Coronary artery (tissue), 2 donors: ENCODE results near the gene AP3D1.

Experiments used
- DNase-seq: peaks from one replicate; pipeline ENCODE4 v3.0.0-alpha.2; 2017; ENCODE audit warnings: low spot score
- H3K27ac ChIP-seq, 2 donors: fragments of 200-600 bp; sonication (generic); one replicate each; pipeline ENCODE4 v1.5.1; 2016 to 2019
- H3K4me3 ChIP-seq: fragments of 200-600 bp; sonication (generic); 2 replicates; pipeline ENCODE4 v1.5.1; 2016; ENCODE audit warnings: mild to moderate bottlenecking, moderate library complexity
- TF ChIP-seq, protein P1 (sequence below): fragments of 200-600 bp; sonication (generic); IDR thresholded peaks from one replicate; pipeline ENCODE4 v1.5.1; 2019; ENCODE audit warnings: antibody characterized with exemption

AP3D1 gene

DNA sequence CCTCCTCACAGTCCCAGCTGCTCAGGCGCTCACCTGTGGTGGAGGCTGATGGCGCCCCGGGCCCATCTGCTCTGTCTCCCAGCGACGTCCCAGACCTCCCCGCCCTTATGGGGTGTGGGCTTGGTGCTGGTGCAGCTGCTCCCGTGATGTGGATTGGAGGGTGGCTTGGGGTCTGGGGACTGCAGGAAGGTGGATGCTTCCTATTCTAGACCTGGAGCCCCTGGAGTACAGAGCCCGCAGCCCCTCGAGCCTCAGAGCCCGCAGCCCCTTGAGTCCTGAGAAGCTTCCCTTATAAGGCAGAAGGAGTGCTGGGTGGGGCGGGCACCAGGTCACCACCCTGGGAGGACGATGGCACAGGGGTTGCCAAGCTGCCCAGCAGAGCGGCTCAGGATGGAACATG, 44.0 kb upstream of the AP3D1 start:
- TF ChIP-seq, protein P1, sequence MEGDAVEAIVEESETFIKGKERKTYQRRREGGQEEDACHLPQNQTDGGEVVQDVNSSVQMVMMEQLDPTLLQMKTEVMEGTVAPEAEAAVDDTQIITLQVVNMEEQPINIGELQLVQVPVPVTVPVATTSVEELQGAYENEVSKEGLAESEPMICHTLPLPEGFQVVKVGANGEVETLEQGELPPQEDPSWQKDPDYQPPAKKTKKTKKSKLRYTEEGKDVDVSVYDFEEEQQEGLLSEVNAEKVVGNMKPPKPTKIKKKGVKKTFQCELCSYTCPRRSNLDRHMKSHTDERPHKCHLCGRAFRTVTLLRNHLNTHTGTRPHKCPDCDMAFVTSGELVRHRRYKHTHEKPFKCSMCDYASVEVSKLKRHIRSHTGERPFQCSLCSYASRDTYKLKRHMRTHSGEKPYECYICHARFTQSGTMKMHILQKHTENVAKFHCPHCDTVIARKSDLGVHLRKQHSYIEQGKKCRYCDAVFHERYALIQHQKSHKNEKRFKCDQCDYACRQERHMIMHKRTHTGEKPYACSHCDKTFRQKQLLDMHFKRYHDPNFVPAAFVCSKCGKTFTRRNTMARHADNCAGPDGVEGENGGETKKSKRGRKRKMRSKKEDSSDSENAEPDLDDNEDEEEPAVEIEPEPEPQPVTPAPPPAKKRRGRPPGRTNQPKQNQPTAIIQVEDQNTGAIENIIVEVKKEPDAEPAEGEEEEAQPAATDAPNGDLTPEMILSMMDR, result no peak
- H3K4me3 ChIP-seq, result no peak overlapping the region
- no peak overlapping the region for H3K27ac ChIP-seq
- no peak for DNase-seq

DNA sequence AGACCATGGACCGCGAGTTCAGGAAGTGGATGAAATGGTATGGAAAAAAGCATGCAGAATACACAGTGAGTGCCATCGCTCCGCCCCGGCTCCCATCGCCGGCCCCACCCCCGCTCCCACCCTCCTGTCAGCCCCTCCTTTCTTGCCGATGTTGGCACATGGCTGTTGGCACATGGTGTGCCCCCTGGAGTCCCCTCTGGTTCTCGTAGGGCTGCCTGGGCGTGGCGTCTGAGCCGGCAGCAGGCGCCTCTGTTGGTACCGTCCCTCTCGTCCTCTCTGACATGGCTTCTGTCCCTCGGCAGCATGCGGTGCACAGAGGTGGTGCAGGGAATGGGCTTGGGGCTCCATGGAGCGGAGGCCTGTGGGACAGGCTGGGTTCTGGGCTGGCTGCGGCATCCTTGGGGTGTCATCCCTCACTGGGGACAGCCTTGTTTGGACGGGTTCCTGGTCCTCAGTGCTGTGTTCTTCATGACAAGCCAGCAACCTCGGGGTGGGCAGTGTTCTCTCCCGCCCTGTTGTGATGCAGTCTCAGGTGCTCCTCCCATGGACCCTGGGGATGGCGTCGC, 43.2 kb upstream of the AP3D1 start:
- TF ChIP-seq, protein P1, result no peak
- H3K4me3 ChIP-seq, result no peak overlapping the region
- no peak for DNase-seq
- no peak overlapping the region for H3K27ac ChIP-seq

DNA sequence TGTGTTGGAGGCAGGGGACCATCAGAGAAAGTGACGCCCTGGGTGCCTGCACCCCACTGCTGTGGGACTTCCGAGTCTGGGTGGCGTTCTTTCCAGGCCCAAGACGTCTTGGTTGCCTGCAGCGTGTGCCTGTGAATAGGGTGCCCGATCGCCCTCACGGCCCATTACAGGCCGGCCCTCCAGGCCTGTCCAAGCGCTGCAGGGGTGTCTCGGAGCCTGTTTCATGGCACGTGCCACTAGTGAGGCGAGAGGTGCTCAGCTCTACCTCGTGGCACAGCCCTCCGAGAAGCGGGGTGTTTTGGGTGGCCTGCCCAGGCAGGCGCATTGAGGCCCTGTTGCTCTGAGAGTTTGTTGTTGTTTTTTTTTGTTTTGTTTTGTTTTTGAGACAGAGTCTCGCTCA, 42.4 kb upstream of the AP3D1 start:
- H3K27ac ChIP-seq, result no peak overlapping the region
- no peak overlapping the region for H3K4me3 ChIP-seq
- no peak for DNase-seq
- TF ChIP-seq, protein P1, result no peak

DNA sequence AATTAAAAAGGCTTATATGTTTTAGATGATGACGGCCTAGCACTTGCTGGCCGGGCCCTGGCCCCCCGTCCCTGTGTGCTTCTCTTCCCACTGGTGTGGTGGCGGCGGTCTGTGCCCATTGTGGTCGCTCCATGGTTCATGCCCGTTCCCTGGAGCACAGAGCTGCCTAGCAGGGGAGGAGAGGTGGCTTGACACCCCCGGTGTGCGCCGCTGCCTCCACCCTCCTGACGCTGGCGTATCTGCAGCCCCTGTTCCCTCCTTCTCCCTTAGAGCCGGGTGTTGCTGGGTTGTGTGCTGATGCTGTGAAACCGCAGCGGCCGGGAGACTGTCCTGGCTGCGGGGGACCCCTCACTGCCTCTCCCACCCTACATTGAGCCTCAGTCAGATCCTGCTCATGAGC, 41.5 kb upstream of the AP3D1 start:
- H3K27ac ChIP-seq, result no peak overlapping the region
- no peak overlapping the region for H3K4me3 ChIP-seq
- TF ChIP-seq, protein P1, result no peak
- DNase-seq, result no peak

DNA sequence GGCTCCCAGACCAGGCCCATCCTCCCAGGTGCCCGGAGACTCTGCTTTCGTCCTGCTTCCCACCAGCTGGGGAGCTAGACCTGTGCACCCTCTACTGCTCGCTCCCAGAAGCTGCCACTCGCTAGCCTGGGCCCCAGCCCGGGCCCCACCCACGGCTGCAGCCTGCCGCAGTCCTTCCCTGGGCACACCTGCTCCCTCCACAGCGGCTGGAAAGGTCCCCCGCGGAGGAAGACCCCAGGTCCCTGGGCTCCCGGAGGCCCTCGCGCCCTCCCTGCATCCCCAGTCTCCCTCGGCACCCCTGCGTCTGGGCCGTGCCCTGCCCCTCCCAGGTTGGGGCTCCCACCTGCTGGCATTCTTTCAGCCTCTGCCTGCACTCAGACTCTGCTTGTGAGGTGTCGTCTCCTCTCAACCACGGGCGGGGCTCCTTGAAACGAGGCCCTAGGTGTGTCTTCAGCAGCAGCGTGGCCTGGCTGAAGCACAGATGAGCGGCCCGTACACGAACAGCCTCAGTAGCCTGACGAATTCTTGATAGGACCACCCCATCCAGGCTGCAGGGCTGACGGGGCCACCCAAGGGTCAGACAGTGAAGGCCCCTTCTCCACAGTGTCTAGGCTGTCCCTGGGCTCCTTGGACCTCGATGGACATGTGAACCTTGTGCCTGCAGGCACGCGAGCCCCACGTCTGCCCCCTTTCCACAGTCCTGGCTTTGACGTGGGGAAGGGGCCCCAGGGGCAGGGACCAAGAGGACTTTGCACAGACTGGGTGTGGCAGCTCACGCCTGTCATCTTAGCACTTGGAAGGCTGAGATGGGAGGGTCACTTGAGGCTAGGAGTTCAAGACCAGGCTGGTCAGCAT, 40.3 kb upstream of the AP3D1 start:
- TF ChIP-seq, protein P1, result no peak
- H3K4me3 ChIP-seq, result no peak overlapping the region
- no peak for DNase-seq
- no peak overlapping the region for H3K27ac ChIP-seq

DNA sequence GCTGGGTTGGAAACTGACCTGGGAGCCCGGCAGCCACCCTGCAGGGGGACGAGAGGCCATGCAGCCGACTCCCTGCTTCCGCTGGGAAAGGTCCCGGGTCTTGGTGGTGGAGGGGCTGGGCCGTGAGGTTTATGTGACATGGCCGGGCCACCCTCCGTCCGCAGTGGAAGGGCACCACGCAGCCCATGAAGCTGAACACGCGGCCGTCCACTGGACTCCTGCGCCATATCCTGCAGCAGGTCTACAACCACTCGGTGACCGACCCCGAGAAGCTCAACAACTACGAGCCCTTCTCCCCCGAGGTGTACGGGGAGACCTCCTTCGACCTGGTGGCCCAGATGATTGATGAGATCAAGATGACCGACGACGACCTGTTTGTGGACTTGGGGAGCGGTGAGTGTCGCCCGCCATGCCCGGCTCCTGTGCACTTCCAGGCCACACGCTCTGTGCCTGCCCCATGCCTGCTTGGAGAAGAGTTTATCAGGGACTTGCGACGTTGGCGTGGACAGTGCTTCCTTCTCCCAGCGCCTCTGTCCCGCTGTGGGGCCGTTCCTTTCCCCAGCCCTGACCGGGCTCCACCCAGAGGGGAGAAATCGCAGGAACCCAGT, 39.6 kb upstream of the AP3D1 start:
- DNase-seq, result no peak
- Histone ChIP-seq H3K27ac (no peak overlapping the region), H3K4me3 (no peak overlapping the region)
- TF ChIP-seq, protein P1, result no peak
